Choroid plexus epithelial cell (primary cell): ENCODE results near the gene NLRP3.

ENCODE experiments used
- DNase-seq: peaks from one replicate; pipeline ENCODE4 v3.0.0-alpha.2; 2010; ENCODE audit warnings: low read depth
- H3K4me3 ChIP-seq: 2 replicates; pipeline ENCODE4 v1.5.1; 2011; ENCODE audit warnings: low read depth, mild to moderate bottlenecking, control low read depth, low read length, moderate library complexity
- TF ChIP-seq, protein P1 (sequence below): conservative IDR thresholded peaks from 2 replicates; pipeline ENCODE4 v1.5.1; 2011; ENCODE audit warnings: low read depth, mild to moderate bottlenecking, control low read depth, inconsistent platforms, low read length, moderate library complexity

Gene NLRP3

DNA sequence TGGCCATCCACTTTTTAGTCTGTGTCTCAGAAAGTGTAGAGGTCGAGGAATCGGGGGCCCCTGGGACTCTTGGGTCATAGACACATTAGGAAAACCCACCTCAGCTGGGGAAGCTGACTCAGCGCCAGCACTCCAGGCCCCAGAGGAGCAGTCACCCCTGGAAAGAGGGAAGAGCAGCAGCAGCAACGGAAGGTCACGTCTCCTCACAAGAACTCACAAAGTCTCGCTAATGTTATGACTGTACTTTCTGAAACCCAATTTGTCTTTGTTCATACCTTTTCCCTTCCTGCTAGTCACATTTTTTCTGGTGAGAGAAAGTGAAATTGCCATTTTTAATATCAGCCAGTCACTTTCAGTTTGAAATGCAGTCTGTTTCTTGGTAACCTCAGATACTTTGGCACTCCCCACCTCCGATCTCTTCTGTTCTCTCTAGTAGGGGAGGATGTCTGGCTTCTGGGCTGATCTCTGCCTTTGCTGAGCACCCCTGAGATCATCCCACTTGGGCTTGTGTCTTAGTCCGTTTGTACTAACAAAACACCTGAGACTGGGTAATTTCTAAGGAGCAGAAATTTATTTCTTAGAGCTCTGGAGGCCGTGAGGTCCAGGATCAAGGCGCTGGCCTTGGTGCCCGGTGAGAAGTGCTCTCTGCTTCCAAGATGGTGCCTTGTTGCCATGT is 6.0 kb upstream of the NLRP3 start:
- DNase-seq = no peak
- TF ChIP-seq, protein P1, sequence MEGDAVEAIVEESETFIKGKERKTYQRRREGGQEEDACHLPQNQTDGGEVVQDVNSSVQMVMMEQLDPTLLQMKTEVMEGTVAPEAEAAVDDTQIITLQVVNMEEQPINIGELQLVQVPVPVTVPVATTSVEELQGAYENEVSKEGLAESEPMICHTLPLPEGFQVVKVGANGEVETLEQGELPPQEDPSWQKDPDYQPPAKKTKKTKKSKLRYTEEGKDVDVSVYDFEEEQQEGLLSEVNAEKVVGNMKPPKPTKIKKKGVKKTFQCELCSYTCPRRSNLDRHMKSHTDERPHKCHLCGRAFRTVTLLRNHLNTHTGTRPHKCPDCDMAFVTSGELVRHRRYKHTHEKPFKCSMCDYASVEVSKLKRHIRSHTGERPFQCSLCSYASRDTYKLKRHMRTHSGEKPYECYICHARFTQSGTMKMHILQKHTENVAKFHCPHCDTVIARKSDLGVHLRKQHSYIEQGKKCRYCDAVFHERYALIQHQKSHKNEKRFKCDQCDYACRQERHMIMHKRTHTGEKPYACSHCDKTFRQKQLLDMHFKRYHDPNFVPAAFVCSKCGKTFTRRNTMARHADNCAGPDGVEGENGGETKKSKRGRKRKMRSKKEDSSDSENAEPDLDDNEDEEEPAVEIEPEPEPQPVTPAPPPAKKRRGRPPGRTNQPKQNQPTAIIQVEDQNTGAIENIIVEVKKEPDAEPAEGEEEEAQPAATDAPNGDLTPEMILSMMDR = no peak
- H3K4me3 ChIP-seq = no peak overlapping the region

GRCh38 chr1:247411621-247412327 is 4.2 kb upstream of the NLRP3 start:
- DNase-seq = no peak

GRCh38 chr1:247417831-247418230 is 1.9 kb downstream of the NLRP3 start:
- H3K4me3 ChIP-seq = no peak overlapping the region
- no peak for DNase-seq
- TF ChIP-seq, protein P1 = no peak

More at GRCh38 chr1:247411621-247412327, 4.2 kb upstream of the NLRP3 start:
- no peak overlapping the region for H3K4me3 ChIP-seq
- TF ChIP-seq, protein P1 = no peak

- DNase-seq = no peak
- no peak overlapping the region for H3K4me3 ChIP-seq
- TF ChIP-seq, protein P1 = no peak
Observed at GRCh38 chr1:247419336-247419735, 3.4 kb downstream of the NLRP3 start.

GRCh38 chr1:247421074-247421473 is 5.1 kb downstream of the NLRP3 start:
- TF ChIP-seq, protein P1 = no peak
- no peak for DNase-seq

GRCh38 chr1:247429496-247429895 is 13.5 kb downstream of the NLRP3 start:
- no peak for DNase-seq
- TF ChIP-seq, protein P1 = no peak
- H3K4me3 ChIP-seq = no peak overlapping the region

More at GRCh38 chr1:247421074-247421473, 5.1 kb downstream of the NLRP3 start:
- no peak overlapping the region for H3K4me3 ChIP-seq
